8988T (cell line): Measurements from ENCODE around the gene NDST1.

ENCODE experiments used
- DNase-seq: peaks from one replicate; pipeline ENCODE4 v3.0.0; 2011

Gene NDST1

DNA sequence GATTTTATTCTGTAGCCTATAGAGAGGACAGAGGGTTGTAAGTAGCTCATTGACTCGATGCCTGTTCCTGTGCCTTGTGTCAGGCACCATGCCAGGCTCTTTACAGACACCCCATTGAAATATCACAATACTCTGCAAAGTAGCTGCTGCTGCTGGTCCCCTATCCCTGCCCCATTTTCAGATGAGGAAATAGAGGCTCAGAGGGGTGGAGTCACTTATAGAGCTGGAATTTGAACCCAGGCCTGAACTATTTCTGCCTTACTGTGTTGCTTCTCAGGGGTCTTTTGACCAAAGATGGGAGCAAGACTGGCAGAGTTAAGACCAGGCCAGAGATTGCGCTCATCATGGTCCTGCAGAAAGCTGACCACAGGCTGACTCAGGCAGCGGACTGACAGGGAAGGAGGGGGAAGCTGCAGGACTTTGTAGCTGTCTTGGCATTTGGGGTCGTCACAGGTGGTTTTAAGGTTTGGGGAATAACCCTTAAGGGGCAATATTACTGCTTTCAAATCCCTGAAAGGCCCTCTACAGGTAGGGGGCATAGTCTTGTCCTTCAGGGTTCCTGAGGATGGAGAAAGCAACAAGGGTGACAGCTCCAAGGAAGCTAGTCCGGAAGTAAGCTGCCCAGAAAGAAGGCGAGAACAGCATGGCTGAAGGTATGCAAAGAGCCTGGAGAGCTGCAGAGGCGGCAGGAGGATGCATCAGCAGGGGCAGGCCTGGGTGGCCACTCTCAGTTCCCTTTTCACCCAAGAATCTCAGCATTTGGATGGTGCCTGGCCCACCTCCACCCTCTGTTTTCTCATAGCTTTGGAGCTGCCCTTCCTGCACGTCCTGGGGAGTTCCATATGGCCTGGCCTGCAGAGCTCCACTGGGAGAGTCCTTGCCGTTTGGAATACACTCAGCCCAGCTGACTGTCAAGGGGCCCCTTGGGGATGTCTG, 18.3 kb upstream of the NDST1 start:
- DNase-seq, result no peak

DNA sequence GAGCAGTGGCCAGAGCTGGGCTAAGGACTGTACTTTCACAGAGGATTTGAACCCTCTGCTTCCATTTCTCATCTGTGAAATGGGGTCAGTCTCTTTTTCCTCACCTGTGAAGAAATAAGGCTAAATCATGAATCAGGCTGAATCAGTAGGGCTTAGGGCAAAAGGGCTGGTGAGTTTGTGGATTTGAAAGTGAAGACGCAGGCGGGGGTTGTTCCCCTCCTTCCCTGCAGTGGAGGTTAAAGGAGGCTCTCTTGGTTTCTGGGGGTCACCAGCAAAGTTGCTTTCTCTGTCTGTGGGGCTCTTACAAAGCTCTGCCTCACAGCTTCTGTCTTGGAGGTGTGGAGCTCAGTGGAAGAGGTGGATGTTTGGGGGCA, 17.6 kb upstream of the NDST1 start:
- DNase-seq, result no peak

- DNase-seq, result no peak
Observed at GRCh38 chr5:150490754-150491153, 17.2 kb upstream of the NDST1 start.

DNA sequence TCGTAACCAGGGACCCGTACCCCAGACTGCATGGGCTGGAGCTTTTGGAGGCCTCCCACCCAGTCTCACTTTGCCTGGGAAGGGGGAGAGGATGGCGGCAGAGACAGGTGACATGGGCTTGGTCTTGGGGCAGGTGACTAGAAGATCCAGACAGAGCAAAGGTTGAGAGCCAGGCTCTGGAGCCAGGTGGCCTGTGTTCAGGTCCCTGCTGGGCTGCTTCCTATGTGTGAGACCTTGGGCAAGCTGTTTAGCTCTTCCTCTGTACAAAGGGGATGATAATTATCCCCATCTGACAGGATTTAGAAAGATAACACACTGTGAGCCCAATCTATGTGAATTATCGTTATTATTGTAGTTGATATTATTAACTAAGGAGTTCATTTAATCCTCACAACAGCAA, 16.1 kb upstream of the NDST1 start:
- DNase-seq, result no peak

DNA sequence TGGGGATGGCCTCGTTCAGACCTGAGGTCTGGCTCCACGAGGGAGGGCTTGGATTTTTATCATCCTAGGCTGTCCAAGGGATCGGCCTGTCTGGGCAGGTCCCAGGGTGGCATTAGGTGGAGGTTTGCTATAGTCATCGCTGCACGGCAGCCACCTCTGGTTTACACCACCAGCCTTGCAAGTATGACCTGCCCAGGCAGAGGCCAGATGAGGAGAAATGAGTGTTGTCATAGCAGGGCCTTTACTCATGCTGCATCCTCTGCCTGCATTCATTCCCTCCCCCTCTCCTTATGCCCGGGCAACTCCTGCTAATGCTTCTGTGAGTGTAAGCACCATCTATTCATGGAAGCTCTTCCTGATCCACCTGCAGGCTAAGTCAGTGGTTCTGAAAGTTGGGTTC, 15.3 kb upstream of the NDST1 start:
- DNase-seq, result peak; percentile 80

GRCh38 chr5:150496098-150496497, 11.8 kb upstream of the NDST1 start:
- DNase-seq, result no peak

DNA sequence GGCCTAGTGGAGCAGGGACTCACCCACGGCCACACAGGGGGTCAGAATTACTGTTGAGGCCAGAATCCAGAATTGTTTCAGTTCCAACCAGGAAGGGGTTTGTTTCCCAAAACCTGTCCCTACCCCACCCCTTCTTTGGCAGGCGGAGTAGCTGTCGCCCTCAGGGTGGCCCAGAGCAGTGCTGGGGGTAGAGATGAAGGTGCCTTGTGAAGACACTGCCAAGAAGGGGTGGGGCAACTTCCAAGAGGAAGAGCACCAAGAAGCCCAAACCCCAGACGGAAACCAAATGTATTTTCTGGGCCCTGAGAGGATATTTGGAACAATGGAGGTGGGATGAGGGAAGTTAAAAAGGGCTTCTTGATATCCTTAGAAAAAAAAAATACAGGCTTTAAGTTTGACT, 11.4 kb upstream of the NDST1 start:
- no peak for DNase-seq

DNA sequence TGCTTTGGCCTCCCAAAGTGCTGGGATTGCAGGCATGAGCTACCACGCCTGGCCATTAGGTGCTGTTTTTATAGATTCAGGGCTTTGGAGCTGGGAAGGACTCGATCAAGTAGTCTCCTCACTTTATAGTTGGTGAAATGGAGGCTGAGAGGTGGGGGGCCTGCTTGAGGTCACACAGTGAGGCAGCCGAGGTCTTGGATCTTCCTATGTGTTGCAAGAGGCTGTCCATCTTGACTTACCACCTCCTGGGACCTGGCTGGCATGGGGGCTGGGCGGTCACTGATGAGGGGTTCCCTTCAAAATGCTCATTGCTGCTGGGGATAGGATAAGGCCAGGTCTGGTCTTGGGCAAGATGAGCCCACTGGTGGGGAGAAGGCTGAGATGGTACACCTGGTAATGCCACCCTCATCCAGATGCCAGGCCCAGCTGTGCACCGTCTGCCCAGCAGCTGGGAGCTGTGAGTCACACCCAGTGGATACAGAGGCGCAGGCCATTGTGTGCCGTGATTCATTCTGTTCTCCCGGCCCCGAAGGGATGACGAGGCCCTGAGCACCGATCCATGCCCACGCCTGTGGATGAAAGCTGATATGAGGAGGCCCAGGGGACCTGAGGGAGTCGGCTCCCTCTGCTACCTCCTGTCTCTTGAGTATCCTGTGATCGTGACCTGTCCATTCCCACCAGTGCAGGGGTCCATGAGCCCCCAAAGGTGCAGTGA, 10.5 kb upstream of the NDST1 start:
- peak; percentile 96 for DNase-seq

GRCh38 chr5:150497989-150498317, 10.0 kb upstream of the NDST1 start:
- no peak for DNase-seq

DNA sequence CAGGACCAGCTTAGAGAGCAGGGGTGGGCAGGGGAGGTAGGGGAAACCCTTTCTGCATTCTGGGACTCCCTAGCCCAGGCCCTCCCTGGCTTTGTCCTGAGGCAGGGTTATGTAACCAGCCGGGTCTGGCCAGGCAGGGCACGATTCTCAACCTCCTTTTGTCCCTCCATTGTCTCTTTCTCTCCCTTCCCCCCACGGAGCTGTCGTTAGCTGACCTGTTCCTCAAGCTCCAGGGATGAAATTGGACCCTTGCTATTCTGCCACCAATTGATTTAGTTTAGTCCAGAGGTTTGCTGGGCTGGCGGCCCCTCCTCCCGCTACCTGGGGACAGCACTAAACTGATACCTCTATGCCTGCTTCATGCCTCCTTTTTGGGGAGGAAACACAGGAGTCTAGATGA, 9.4 kb upstream of the NDST1 start:
- no peak for DNase-seq

GRCh38 chr5:150498971-150499370, 9.0 kb upstream of the NDST1 start:
- no peak for DNase-seq

- no peak for DNase-seq
Observed at GRCh38 chr5:150499437-150499956, 8.4 kb upstream of the NDST1 start.

DNA sequence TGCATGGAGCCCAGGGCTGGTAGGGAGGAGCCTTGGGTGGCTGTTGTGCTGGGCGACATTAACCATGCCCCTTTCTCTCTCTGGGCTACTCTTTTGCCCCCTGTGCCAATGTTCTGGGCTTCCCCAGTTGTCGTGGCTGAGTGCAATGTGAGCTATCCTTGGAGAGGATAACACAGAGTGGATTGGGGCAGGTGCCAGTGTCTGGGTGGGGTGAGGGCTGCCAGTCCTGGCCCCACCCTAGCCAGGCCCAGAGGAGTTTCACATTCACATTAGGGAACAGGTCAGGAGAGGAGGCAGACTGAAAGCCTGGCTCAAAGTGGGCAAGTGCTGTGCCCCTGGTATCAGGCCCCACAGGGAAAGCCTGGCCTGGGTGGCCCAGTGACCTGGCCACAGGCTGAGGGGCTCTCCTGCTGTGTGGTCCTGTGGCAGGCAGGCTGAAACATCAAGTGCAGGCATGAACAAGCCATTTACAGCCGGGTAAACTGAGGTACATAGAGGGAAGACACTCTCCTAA, 7.5 kb upstream of the NDST1 start:
- DNase-seq, result no peak

DNA sequence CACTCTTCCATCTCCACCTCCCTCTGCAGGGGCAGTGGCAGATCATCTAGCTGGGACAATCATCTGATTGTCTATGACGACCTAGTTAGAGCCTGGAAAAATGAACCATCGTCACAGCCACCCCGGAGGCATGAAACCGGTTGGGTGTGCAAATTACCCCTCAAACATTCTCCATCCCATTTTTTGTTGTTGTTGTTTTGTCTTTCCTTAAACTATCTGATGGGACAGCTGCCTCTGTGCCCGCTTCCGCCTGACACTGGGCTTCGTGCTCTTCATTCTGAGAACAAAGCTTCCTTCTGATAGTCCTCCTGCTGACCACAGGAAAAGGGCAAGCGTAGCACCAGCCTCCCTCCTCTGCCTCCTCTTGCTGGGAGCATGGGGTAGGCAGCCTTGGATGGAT, 7.0 kb upstream of the NDST1 start:
- DNase-seq, result no peak

- no peak for DNase-seq
Observed at GRCh38 chr5:150502106-150502505, 5.8 kb upstream of the NDST1 start.

DNA sequence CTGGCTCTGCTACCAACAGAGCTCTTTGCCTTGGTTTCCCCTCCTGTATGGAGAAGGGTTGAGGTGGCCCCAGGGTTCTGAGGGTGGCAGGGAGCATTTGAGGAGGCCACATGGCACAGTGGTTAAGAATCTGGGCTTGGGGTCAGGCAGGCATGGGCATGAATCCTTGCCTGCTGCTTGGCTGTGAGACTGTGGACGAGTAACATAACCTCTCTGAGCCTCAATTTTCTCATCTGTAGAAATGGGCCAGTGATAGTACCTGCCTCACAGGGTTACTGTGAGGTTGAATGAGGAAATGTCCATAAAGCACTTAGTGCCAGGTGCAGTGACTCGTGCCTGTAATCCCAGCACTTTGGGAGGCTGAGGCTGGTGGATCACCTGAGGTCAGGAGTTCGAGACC, 5.1 kb upstream of the NDST1 start:
- no peak for DNase-seq

DNA sequence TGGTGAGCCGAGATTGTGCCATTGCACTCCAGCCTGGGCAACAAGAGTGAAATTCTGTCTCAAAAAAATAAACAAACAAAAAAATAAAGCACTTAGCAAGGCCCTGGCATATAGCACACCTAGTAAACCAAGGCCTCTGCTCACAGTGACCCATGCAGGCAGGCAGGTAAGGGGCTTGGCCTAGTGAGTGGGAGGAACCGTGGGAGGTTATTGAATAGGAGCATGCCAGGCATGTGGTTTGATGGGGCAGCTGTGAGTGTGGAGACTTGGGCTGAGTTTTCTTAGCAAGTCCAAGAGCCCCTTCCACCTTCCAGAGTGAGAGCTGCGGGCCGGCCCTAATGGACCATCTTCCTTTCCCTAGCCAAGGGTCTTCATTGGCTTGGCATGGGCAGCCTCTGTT, 4.5 kb upstream of the NDST1 start:
- DNase-seq, result no peak

- DNase-seq, result no peak
Observed at GRCh38 chr5:150503977-150504620, 3.8 kb upstream of the NDST1 start.

DNA sequence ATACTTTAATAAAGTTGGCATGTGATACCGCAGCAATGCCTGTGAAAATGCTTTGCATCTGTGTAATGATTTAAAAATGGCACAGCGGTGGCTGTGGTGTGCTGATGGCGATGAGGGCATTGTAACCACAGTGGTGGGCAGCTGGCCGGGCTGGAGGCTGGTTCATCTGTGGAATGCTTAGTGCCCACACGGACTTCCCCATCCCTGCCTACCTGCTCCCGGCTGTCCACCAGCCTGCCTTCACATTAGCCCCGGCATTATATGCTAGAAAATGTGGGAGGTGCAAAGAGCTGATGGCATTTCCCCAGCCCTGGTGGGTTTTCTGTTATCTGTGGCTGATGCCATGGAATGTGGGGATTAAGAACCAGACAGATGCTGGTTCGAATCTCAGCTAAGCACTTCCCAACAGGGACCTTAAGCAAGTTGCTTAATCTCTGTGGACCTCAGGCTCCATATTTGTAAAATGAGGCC, 2.9 kb upstream of the NDST1 start:
- no peak for DNase-seq

DNA sequence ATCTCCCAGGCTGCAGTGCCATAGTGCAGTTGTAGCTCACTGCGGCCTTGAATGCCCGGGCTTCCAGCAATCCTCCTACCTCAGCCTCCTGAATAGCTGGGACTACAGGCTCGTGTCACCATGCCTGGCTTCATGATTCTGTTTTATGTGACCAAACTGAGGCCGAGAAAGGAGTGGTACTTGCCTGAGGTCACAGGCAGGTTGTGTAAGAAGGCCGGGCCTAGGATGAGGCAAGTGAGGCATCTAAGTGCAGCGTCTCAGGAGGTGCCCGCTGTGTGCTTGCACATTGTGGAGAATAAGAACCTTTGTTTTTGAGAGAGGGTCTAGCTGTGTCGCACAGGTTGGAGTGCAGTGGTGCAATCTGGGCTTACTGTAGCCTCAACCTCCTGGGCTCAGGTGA, 2.1 kb upstream of the NDST1 start:
- DNase-seq, result no peak

- no peak for DNase-seq
Observed at GRCh38 chr5:150506571-150507473, 1.1 kb upstream of the NDST1 start.

GRCh38 chr5:150508277-150508640, 328 bp downstream of the NDST1 start:
- DNase-seq, result no peak
